ENCODE results near the gene CMPK1. TPM values are rescaled to one million over a fixed set of nuclear protein-coding genes. Genes with fewer than 3 reads are reported as not detected.
"Not testable (repeated sequence)": the region's sequence is repeated elsewhere in the genome, so short reads cannot be mapped to it uniquely, and the experiment has no call there.

CMPK1 gene, protein sequence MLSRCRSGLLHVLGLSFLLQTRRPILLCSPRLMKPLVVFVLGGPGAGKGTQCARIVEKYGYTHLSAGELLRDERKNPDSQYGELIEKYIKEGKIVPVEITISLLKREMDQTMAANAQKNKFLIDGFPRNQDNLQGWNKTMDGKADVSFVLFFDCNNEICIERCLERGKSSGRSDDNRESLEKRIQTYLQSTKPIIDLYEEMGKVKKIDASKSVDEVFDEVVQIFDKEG
- total RNA-seq = 98.2 and 100.0 TPM in 2 replicates

DNA sequence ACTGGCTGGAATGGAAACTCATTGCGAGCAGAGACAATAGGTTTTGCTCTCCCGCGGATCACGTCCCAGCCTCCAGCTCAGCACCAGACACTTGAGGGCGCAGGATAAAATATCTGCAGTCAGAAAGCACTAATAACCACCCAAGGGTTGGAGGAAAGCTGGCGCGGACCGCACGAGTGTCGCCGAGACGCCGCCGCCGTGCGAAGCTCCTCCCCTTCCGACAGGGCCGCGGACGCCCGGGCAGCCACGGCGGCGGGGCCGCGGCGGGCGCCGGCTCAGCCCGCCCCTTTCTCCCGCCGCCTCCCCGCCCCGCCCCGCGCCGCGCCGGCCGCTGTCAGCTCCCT lies at the start of gene CMPK1:
Gene CMPK1, plus strand, starts transcription at position 213 of the 344 bp plus-strand sequence. CDS start 156 bp downstream, outside the sequence.
- Mint-ChIP-seq H3K4me3 (no peak within 1 kb of the TSS), H3K9me3 (no peaks in the 10 kb centered on the region), H3K27ac (peak within 1 kb of the TSS; percentile 97), H3K36me3 (ENCODE audit: low read depth) (no peaks in the 10 kb centered on the region), H3K27me3 (ENCODE audit: insufficient read depth) (no peaks in the 10 kb centered on the region), H3K4me1 (ENCODE audit: low read depth) (peaks cover 19% of the 10 kb centered on the region)
- intact Hi-C loops (cut with micrococcal nuclease) = no loop called here
- DNase-seq (ENCODE audit: low spot score) = peak; percentile 75

DNA sequence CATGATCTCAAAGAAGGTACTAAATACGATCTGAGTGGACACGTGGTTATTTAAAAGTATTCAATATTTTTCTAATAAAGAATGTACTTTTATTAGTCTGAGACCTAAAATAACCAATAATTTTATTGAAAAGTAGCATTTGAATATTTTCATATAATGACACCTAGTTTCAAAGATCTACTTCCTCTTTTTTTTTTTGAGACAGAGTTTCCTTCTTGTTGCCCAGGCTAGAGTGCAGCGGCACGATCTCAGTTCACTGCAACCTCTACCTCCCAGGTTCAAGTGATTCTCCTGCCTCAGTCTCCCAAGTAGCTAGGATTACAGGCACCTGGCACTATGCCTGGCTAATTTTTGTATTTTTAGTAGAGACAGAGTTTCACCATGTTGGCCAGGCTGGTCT lies 45.5 kb upstream of the CMPK1 start:
- H3K9me3 Mint-ChIP-seq = not testable (repeated sequence)

DNA sequence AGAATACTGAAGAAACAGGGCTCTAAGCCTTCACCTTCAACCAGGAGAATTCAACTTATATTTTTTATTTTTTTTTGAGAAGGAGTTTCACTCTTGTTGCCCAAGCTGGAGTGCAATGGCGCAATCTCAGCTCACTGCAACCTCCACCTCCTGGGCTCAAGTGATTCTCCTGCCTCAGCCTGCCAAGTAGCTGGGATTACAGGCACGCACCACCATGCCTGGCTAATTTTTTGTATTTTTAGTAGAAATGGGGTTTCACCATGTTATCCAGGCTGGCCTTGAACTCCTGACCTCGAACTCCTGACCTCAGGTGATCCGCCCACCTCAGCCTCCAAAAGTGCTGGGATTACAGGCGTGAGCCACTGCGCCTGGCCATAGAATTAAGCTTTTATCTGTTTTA lies 38.7 kb upstream of the CMPK1 start:
- H3K27me3 Mint-ChIP-seq (ENCODE audit: insufficient read depth); H3K9me3 Mint-ChIP-seq; H3K4me3 Mint-ChIP-seq; H3K4me1 Mint-ChIP-seq (ENCODE audit: low read depth); intact Hi-C loops (cut with micrococcal nuclease); H3K27ac Mint-ChIP-seq; DNase-seq (ENCODE audit: low spot score): not testable (repeated sequence)
- peaks cover 18% of the 10 kb centered on the region for H3K36me3 Mint-ChIP-seq (ENCODE audit: low read depth)

More for the DNA sequence above, 45.5 kb upstream of the CMPK1 start:
- DNase-seq (ENCODE audit: low spot score); H3K4me3 Mint-ChIP-seq; H3K27ac Mint-ChIP-seq; H3K27me3 Mint-ChIP-seq (ENCODE audit: insufficient read depth): not testable (repeated sequence)
- H3K36me3 Mint-ChIP-seq (ENCODE audit: low read depth) = peaks cover 18% of the 10 kb centered on the region
- H3K4me1 Mint-ChIP-seq (ENCODE audit: low read depth) = peaks cover 15% of the 10 kb centered on the region
- intact Hi-C loops (cut with micrococcal nuclease) = loop anchor here (1.0 kb wide), 1 partner anchor 11 kb away; no protein-coding TSS in a partner anchor

DNA sequence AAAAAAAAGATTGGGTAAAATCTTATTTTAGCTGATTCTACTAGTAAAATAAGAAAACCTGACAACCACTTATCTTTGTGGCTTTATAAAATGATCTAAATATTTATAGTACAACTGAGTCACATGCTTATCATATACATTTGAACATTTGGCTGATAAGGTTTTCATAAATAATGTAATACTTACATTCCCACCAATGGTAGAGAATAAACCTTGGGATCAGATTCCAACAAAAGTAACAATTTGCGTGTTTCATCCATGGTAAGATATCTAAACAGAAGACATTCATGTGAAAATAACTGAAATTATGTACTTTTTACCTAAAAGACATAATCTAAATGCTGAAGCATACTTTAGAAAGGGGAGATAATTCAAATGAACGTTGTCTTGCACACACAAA lies 38.0 kb upstream of the CMPK1 start:
- Mint-ChIP-seq H3K27ac (no peak overlapping the region), H3K27me3 (ENCODE audit: insufficient read depth) (no peaks in the 10 kb centered on the region), H3K9me3 (no peaks in the 10 kb centered on the region), H3K36me3 (ENCODE audit: low read depth) (peaks cover 18% of the 10 kb centered on the region), H3K4me3 (no peak overlapping the region), H3K4me1 (ENCODE audit: low read depth) (peaks cover 4% of the 10 kb centered on the region)
- no peak for DNase-seq (ENCODE audit: low spot score)
- intact Hi-C loops (cut with micrococcal nuclease) = no loop called here

DNA sequence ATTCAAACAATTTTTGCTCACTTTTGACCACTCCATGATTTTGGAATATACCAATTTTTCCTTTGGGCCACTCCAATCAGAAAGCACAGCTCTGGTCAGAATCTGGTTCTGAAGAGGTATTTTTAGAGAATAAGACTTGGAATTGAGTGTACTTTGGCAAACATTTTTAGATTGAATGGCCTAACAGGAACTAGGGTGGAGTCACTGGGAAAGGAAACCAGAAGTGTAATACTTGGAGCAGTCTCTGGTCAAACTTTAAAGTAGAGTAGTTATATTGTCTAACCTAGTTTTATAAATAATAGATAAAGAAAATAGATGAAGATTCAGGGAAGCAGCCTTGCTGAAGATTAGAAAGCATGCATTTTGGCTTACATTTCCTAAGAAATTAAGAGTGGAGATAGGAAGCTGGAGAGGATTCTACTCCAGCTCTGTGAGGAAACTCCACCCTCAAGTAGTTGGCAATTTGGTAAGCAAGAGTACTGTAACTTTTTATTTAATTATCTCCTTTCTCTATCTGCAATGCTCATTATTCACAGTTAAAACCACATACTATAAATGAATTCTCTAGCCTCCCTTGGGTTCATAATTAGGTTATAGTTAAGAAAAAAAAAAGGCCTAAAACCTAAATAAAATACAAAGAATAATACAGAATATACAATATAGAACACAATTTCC lies 35.4 kb upstream of the CMPK1 start:
- intact Hi-C loops (cut with micrococcal nuclease) = no loop called here
- Mint-ChIP-seq H3K36me3 (ENCODE audit: low read depth) (peaks cover 35% of the 10 kb centered on the region), H3K4me3 (no peak overlapping the region), H3K9me3 (no peaks in the 10 kb centered on the region), H3K27ac (no peak overlapping the region), H3K4me1 (ENCODE audit: low read depth) (no peaks in the 10 kb centered on the region), H3K27me3 (ENCODE audit: insufficient read depth) (no peaks in the 10 kb centered on the region)
- no peak for DNase-seq (ENCODE audit: low spot score)

DNA sequence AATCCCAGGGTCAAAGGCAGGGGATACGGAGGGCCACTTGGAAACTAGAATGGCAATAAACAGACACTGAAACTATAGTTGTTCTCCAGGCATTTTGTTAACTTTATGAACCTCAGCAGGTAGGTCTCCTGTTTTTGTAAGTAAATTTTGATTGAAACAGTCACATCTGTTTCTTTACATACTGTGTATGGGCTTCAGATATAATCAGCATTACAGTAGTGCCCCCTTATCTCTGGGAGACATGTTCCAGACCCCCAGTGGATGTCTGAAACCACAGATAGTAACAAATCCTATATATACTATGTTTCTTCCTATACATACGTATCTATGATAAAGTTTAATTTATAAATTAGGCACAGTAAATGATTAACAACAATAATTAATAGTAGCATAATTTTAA lies 31.1 kb upstream of the CMPK1 start:
- DNase-seq (ENCODE audit: low spot score) = no peak
- Mint-ChIP-seq H3K9me3 (no peaks in the 10 kb centered on the region), H3K4me1 (ENCODE audit: low read depth) (peaks cover 6% of the 10 kb centered on the region), H3K4me3 (no peak overlapping the region), H3K27ac (no peak overlapping the region), H3K27me3 (ENCODE audit: insufficient read depth) (no peaks in the 10 kb centered on the region), H3K36me3 (ENCODE audit: low read depth) (peaks cover 39% of the 10 kb centered on the region)
- intact Hi-C loops (cut with micrococcal nuclease) = no loop called here

DNA sequence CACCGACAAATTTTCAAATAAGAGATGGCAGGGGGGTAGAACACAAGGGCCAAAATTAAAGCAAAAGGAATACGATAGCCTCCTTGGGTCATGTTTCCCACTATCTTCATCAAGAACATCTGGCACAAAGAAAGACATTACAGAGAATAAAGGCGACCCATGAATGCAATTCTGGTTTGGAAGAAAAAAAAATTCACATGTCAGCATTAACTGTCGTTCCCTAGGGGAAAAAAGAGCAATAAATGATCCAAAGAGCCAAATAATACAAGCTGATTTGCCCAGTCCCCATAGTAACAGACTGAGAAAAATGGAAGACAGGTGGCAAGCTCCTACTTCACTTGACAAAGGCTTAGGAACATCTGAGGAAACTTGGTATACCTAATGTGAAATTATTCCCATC lies 24.2 kb upstream of the CMPK1 start:
- Mint-ChIP-seq H3K27me3 (ENCODE audit: insufficient read depth) (no peaks in the 10 kb centered on the region), H3K4me3 (no peak overlapping the region), H3K4me1 (ENCODE audit: low read depth) (peaks cover 30% of the 10 kb centered on the region), H3K36me3 (ENCODE audit: low read depth) (peaks cover 19% of the 10 kb centered on the region), H3K27ac (no peak overlapping the region), H3K9me3 (no peaks in the 10 kb centered on the region)
- DNase-seq (ENCODE audit: low spot score) = no peak
- intact Hi-C loops (cut with micrococcal nuclease) = no loop called here

DNA sequence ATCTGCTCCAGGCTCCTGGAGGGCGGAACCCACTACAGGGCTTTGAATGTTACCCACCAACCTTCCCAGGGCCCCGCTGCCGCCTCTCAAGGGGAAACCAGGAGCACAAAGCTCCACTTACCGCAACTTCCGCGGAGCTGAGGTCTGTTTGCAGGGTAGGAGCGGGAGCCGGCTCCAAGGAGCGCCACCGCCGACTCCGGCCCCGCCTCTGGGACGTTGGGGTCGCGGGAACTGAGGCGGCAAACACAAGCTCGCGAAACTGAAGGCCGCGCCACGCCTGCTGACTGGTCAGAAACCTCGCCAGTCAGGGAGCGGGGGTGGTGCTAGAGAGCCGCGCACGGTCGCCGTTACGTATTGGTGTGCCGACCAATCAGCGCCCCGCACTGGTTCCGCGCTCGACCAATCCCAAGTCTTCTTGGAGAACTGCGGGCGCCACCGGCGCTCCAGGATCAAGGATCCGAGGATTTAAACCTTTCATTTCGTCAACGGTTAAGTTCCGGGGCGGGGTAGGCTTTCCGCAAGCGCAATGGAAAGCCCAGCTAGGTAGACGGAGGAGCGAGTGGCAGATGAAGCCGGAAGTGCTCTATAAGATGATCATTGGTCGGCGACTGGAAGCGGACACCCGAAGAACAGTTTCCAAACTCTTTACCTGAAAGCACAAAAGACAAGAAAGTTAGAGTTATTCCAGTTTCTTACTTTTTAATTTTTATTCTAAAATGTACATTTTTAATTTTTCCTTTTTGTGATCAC lies 19.5 kb upstream of the CMPK1 start, which contains the start of gene STIL:
Gene STIL, minus strand, starts transcription at position 233 of the 750 bp plus-strand sequence. CDS start 3,828 bp downstream, outside the sequence.
- peaks cover 3% of the 10 kb centered on the region for H3K27me3 Mint-ChIP-seq (ENCODE audit: insufficient read depth)
- H3K36me3 Mint-ChIP-seq (ENCODE audit: low read depth) = peaks cover 10% of the 10 kb centered on the region

DNA sequence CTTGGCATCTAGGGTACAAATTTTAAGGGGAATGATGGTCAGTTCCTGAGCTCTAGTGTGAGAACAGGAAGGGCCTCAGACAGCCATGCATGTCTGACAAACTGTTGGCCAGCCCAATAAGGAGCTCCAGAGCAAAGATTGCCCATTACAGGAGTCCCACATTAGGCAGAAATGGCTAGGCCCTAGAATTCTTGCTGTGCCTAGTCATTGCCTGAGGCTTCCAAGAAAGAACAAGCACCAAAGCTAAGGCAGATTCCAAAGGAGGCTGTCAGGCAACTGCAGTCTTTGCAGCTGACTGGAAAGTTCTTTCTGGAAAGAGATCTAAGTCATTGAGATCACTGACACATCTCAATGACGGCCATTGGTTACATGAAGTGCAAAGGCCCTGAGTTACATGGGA lies 15.7 kb upstream of the CMPK1 start:
- DNase-seq (ENCODE audit: low spot score) = no peak
- peaks cover 4% of the 10 kb centered on the region for H3K36me3 Mint-ChIP-seq (ENCODE audit: low read depth)
- no peak overlapping the region for H3K4me3 Mint-ChIP-seq
- peaks cover 8% of the 10 kb centered on the region for H3K4me1 Mint-ChIP-seq (ENCODE audit: low read depth)
- H3K9me3 Mint-ChIP-seq = no peaks in the 10 kb centered on the region
- intact Hi-C loops (cut with micrococcal nuclease) = no loop called here
- peaks cover 3% of the 10 kb centered on the region for H3K27me3 Mint-ChIP-seq (ENCODE audit: insufficient read depth)
- no peak overlapping the region for H3K27ac Mint-ChIP-seq

More for the DNA sequence above, 19.5 kb upstream of the CMPK1 start, which contains the start of gene STIL:
- Mint-ChIP-seq H3K9me3 (no peaks in the 10 kb centered on the region), H3K27ac (peak within 1 kb of the TSS; percentile 85), H3K4me1 (ENCODE audit: low read depth) (peaks cover 27% of the 10 kb centered on the region), H3K4me3 (peak within 1 kb of the TSS; percentile 94)
- intact Hi-C loops (cut with micrococcal nuclease) = loop anchor here (1.0 to 5.0 kb wide), 5 partner anchors 20 to 595 kb away; partner anchors contain the start of genes EFCAB14 and FOXD2
- DNase-seq (ENCODE audit: low spot score) = peak; percentile 98

DNA sequence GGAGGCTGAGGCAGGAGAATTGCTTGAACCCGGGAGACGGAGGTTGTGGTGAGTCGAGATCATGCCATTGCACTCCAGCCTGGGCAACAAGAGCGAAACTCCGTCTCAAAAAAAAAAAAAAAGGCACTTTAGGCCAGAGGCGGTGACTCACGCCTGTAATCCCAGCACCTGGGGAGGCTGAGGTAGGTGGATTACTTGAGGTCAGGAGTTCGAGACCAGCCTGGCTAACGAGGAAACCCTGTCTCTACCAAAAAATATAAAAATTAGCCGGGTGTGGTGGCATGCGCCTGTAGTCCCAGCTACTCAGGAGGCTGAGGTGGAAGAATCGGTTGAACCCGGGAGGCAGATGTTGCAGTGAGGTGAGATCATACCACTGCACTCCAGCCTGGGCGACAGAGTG lies 13.6 kb upstream of the CMPK1 start:
- H3K27me3 Mint-ChIP-seq (ENCODE audit: insufficient read depth); H3K36me3 Mint-ChIP-seq (ENCODE audit: low read depth); H3K27ac Mint-ChIP-seq; DNase-seq (ENCODE audit: low spot score); intact Hi-C loops (cut with micrococcal nuclease); H3K4me3 Mint-ChIP-seq; H3K4me1 Mint-ChIP-seq (ENCODE audit: low read depth); H3K9me3 Mint-ChIP-seq: not testable (repeated sequence)

DNA sequence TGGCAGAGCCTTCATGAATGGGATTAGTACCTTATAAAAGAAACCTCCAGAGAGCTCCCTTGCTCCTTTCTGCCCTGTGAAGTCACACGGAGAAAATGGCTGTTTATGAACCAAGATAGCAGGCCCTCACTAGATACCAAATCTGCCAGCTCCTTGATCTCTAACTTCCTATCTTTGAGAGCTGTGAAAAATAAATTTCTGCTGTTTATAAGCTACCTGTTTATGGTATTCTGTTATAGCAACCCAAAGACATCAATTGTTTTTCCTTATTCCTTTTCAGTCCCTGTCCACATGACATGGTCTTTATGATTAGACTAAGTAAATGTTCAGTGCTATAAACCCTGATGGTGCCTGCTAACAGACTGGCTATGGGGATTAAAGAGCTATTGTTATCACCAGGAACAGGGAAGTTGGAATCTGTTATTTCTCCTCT lies 10.0 kb upstream of the CMPK1 start:
- no peak for DNase-seq (ENCODE audit: low spot score)
- H3K9me3 Mint-ChIP-seq = no peaks in the 10 kb centered on the region
- H3K27ac Mint-ChIP-seq = no peak overlapping the region
- H3K27me3 Mint-ChIP-seq (ENCODE audit: insufficient read depth) = no peaks in the 10 kb centered on the region
- no peaks in the 10 kb centered on the region for H3K4me1 Mint-ChIP-seq (ENCODE audit: low read depth)
- no peak overlapping the region for H3K4me3 Mint-ChIP-seq
- H3K36me3 Mint-ChIP-seq (ENCODE audit: low read depth) = no peaks in the 10 kb centered on the region
- intact Hi-C loops (cut with micrococcal nuclease) = no loop called here

DNA sequence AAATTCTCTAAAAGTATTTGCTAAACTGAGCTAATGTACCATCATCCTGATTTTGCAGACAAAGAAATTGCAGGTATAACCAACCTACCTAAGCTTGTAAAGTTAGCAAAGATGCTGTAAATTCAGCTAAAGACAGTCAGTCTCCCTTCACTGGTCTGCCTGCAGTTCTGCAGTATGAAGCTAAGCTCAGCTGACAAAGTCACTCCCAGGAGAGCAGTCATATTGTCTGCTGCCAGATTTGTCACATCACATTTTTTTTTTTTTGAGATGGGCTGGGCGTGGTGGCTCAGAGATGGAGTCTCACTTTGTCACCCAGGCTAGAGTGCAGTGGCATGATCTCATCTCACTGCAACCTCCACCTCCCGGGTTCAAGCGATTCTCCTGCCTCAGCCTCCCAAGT lies 8.9 kb upstream of the CMPK1 start:
- intact Hi-C loops (cut with micrococcal nuclease) = no loop called here
- Mint-ChIP-seq H3K27ac (no peak overlapping the region), H3K4me3 (no peak overlapping the region)

DNA sequence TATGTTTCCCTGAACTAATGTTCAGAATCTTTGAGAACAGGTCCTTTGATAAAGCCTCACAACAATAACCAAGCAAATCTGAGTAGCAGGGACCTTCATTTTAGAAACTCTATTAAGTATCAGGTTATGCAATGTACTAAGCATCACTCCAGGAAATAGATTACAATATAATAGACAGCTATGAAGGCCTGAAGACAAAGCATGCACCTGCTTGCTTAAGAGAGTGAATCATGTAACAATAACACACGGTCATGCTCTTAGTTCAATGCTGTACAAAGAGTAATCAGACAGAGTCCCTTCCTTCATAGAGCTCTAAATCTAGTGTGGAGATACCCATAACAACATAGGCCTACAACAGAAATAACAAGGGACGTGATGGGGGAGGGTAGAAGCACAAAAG lies 8.1 kb upstream of the CMPK1 start:
- Mint-ChIP-seq H3K4me1 (ENCODE audit: low read depth) (no peaks in the 10 kb centered on the region), H3K36me3 (ENCODE audit: low read depth) (no peaks in the 10 kb centered on the region), H3K4me3 (no peak overlapping the region), H3K27me3 (ENCODE audit: insufficient read depth) (no peaks in the 10 kb centered on the region), H3K27ac (no peak overlapping the region), H3K9me3 (no peaks in the 10 kb centered on the region)
- intact Hi-C loops (cut with micrococcal nuclease) = no loop called here
- DNase-seq (ENCODE audit: low spot score) = no peak

More for the DNA sequence above, 8.9 kb upstream of the CMPK1 start:
- no peaks in the 10 kb centered on the region for H3K27me3 Mint-ChIP-seq (ENCODE audit: insufficient read depth)
- no peaks in the 10 kb centered on the region for H3K36me3 Mint-ChIP-seq (ENCODE audit: low read depth)
- no peaks in the 10 kb centered on the region for H3K9me3 Mint-ChIP-seq
- no peaks in the 10 kb centered on the region for H3K4me1 Mint-ChIP-seq (ENCODE audit: low read depth)
- no peak for DNase-seq (ENCODE audit: low spot score)
